ENCODE results near the gene MACROD2.

DNA sequence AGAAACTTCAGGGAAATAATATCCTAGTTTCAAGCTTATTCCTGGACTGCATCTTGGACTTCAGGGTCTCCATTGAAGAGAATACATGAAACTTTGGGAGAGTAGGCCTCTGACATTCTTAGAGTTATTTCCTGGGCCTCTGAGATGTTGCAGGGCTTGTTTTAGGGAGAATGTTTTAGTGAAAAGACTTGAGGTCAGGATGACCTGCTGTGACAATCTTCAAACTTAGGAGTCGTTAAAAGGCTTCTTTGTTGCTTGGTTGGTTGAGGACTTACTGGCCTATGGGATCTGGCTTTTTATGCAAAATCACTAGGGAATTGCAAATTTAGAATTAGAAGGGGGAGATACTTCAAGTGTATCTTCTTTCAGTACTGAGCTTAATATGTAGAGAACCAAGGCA lies 955.3 kb downstream of the MACROD2 start:
- TF ChIP-seq, protein P1, sequence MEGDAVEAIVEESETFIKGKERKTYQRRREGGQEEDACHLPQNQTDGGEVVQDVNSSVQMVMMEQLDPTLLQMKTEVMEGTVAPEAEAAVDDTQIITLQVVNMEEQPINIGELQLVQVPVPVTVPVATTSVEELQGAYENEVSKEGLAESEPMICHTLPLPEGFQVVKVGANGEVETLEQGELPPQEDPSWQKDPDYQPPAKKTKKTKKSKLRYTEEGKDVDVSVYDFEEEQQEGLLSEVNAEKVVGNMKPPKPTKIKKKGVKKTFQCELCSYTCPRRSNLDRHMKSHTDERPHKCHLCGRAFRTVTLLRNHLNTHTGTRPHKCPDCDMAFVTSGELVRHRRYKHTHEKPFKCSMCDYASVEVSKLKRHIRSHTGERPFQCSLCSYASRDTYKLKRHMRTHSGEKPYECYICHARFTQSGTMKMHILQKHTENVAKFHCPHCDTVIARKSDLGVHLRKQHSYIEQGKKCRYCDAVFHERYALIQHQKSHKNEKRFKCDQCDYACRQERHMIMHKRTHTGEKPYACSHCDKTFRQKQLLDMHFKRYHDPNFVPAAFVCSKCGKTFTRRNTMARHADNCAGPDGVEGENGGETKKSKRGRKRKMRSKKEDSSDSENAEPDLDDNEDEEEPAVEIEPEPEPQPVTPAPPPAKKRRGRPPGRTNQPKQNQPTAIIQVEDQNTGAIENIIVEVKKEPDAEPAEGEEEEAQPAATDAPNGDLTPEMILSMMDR (IDR thresholded peaks at IDR 0.05), result no peak
- no peak for TF ChIP-seq POLR2A (IDR thresholded peaks at IDR 0.05)

Measured in body of pancreas (tissue), 4 donors.